HepG2 (cell line): Measurements from ENCODE around the gene ITGA2. TPM values are rescaled to one million over a fixed set of nuclear protein-coding genes. Genes with fewer than 3 reads are reported as not detected.

Source experiments
- ATAC-seq: fragments of 200-7000 bp; cut with Tn5 transposase; 3 replicates; pipeline ENCODE4 v1.9.1; 2020; ENCODE audit warnings: mild to moderate bottlenecking, moderate library complexity
- BruUV-seq: library from RNA; stranded (reverse); fragments of 400-500 nt; replicated peaks from 2 replicates; lab custom pipeline; 2021; lab: Mats Ljungman, UMichigan
- CTCF ChIA-PET: fragments of 300-600 bp; formaldehyde crosslinking; extraction: SDS; loops from one replicate; lab custom pipeline; 2021; ENCODE audit warnings: low total read pairs, inconsistent platforms, low intra/inter-chr PET ratio; lab: Yijun Ruan, JAX
- POLR2A ChIA-PET: fragments of 350-600 bp; sonication (Branson Sonifier 250); formaldehyde crosslinking; loops from one replicate; lab custom pipeline; 2020; ENCODE audit warnings: antibody characterized with exemption, inconsistent platforms; lab: Yijun Ruan, JAX
- DNase-seq: peaks from one replicate; pipeline ENCODE4 v3.0.0-alpha.2; 2015; ENCODE audit warnings: low spot score
- FAIRE-seq: peaks from 3 replicates; lab custom pipeline; 2011; peaks lifted over from hg19 to GRCh38; lab: Jason Lieb, UNC
- H2AFZ ChIP-seq: one replicate; pipeline ENCODE4 v1.6.1; 2011; ENCODE audit warnings: low read length, inconsistent platforms
- H3K27ac ChIP-seq: fragments of 300-600 bp; 3 replicates; pipeline ENCODE4 v1.8.0; 2011; ENCODE audit warnings: mixed run types, mild to moderate bottlenecking, mixed read lengths, low read length, inconsistent platforms; ENCODE audit not compliant: insufficient read depth; ENCODE audit errors: extremely low read length
- H3K27me3 ChIP-seq, 2 experiments: fragments of 200-600 bp in 1 of 2; 2 replicates in 1 of 2; 3 replicates in 1 of 2; pipeline versions ENCODE4 v1.6.0 to v1.8.0; 2011; ENCODE audit warnings: low read length in 2 of 2, mild to moderate bottlenecking in 2 of 2, moderate library complexity in 2 of 2, inconsistent platforms in 1 of 2; ENCODE audit not compliant: insufficient read depth in 2 of 2, control insufficient read depth in 1 of 2
- H3K36me3 ChIP-seq, 2 experiments: fragments of 200-600 bp in 1 of 2; replicated peaks in 1 of 2; 2 replicates in 1 of 2; 3 replicates in 1 of 2; pipeline versions ENCODE4 v1.5.1 to v1.8.0; 2011; ENCODE audit warnings: low read length in 2 of 2, inconsistent platforms in 1 of 2; ENCODE audit not compliant: insufficient read depth in 2 of 2, control insufficient read depth in 1 of 2
- H3K4me1 ChIP-seq: 2 replicates; pipeline ENCODE4 v1.5.1; 2012; ENCODE audit warnings: low read length, inconsistent platforms; ENCODE audit not compliant: insufficient read depth
- H3K4me2 ChIP-seq: 2 replicates; pipeline ENCODE4 v1.6.0; 2011; ENCODE audit warnings: low read depth, low read length, inconsistent platforms
- H3K4me3 ChIP-seq, 3 experiments: fragments of 200-600 bp in 1 of 3; sonication (generic), shearing (Covaris generic) in 1 of 3; replicated peaks in 1 of 3; 2 replicates each; pipeline ENCODE4 v1.5.1; 2011 to 2016; ENCODE audit warnings: low read length in 3 of 3, inconsistent platforms in 2 of 3, low read depth in 2 of 3, mild to moderate bottlenecking in 2 of 3, control low read depth in 1 of 3, mixed read lengths in 1 of 3; ENCODE audit not compliant: insufficient read depth in 1 of 3
- H3K79me2 ChIP-seq: one replicate; pipeline ENCODE4 v1.6.1; 2011; ENCODE audit warnings: low read length, inconsistent platforms; ENCODE audit not compliant: insufficient read depth
- H3K9ac ChIP-seq: 2 replicates; pipeline ENCODE4 v1.6.0; 2011; ENCODE audit warnings: mild to moderate bottlenecking, low read depth, low read length, inconsistent platforms; ENCODE audit not compliant: insufficient read depth
- H3K9me3 ChIP-seq: 2 replicates; pipeline ENCODE4 v1.5.1; 2012; ENCODE audit warnings: mild to moderate bottlenecking, low read length
- H4K20me1 ChIP-seq: 2 replicates; pipeline ENCODE4 v1.6.0; 2011; ENCODE audit warnings: inconsistent platforms, mild to moderate bottlenecking, low read length, moderate library complexity; ENCODE audit not compliant: insufficient read depth
- AKAP8 ChIP-seq: sonication (generic); formaldehyde crosslinking; IDR thresholded peaks from 2 replicates; pipeline ENCODE4 v1.5.1; 2020; ENCODE audit warnings: mild to moderate bottlenecking, missing genetic modification reagents
- CC2D1A ChIP-seq: sonication (generic); formaldehyde crosslinking; IDR thresholded peaks from 2 replicates; pipeline ENCODE4 v1.8.1; 2023; ENCODE audit warnings: mild to moderate bottlenecking, missing genetic modification reagents
- HES4 ChIP-seq: sonication (generic); formaldehyde crosslinking; IDR thresholded peaks from 2 replicates; pipeline ENCODE4 v1.9.0; 2021; ENCODE audit warnings: mild to moderate bottlenecking, missing genetic modification reagents, borderline replicate concordance
- HNRNPLL ChIP-seq: fragments of 200-400 bp; formaldehyde crosslinking; IDR thresholded peaks from 2 replicates; pipeline ENCODE4 v1.6.1; 2017; ENCODE audit warnings: mild to moderate bottlenecking, low read depth, low read length; ENCODE audit not compliant: poor library complexity, severe bottlenecking
- IRF9 ChIP-seq: sonication (generic); formaldehyde crosslinking; IDR thresholded peaks from 2 replicates; pipeline ENCODE4 v1.8.0; 2022; ENCODE audit warnings: missing genetic modification reagents, mild to moderate bottlenecking, borderline replicate concordance
- MAFK ChIP-seq, 2 experiments: IDR thresholded peaks in 1 of 2; conservative IDR thresholded peaks in 1 of 2; 2 replicates each; pipeline ENCODE4 v1.6.1; 2011; ENCODE audit warnings: improper control_type of control experiment in 2 of 2, low read length in 2 of 2
- PITX1 ChIP-seq: sonication (generic); formaldehyde crosslinking; IDR thresholded peaks from 2 replicates; pipeline ENCODE4 v1.5.1; 2020; ENCODE audit warnings: mild to moderate bottlenecking, missing genetic modification reagents
- TARDBP ChIP-seq: sonication (generic); formaldehyde crosslinking; IDR thresholded peaks from 2 replicates; pipeline ENCODE4 v1.8.0; 2022; ENCODE audit warnings: mild to moderate bottlenecking, missing genetic modification reagents
- TRIM24 ChIP-seq: sonication (generic); formaldehyde crosslinking; IDR thresholded peaks from 2 replicates; pipeline ENCODE4 v1.8.0; 2022; ENCODE audit warnings: mild to moderate bottlenecking, missing genetic modification reagents
- ZNF205 ChIP-seq: IDR thresholded peaks from 2 replicates; pipeline ENCODE4 v1.6.1; 2018; ENCODE audit warnings: missing biosample characterization, missing genetic modification reagents
- ZNF329 ChIP-seq: sonication (generic); formaldehyde crosslinking; IDR thresholded peaks from 2 replicates; pipeline ENCODE4 v1.9.0; 2021; ENCODE audit warnings: low read depth, mild to moderate bottlenecking, missing genetic modification reagents
- ZNF382 ChIP-seq: sonication (generic); formaldehyde crosslinking; IDR thresholded peaks from 2 replicates; pipeline ENCODE4 v1.5.0; 2020; ENCODE audit warnings: missing genetic modification reagents, mild to moderate bottlenecking, borderline replicate concordance
- ZNF670 ChIP-seq: sonication (generic); formaldehyde crosslinking; IDR thresholded peaks from 2 replicates; pipeline ENCODE4 v1.8.0; 2022; ENCODE audit warnings: mild to moderate bottlenecking, missing genetic modification reagents, borderline replicate concordance
- WGBS: methylation state at CpG from one replicate; pipeline ENCODE4 v1.1.6; 2017; ENCODE audit warnings: low lambda C conversion rate; 5-methylcytosine and 5-hydroxymethylcytosine counted together
- in situ Hi-C: cut with HindIII; loops from 2 replicates; pipeline ENCODE4 v1.10.0; 2017; ENCODE audit warnings: low pct_unique_long_range_greater_than_20kb; ENCODE audit not compliant: extremely low pct_ligation_motif_present
- intact Hi-C: fragments of 100-400 bp; cut with micrococcal nuclease; formaldehyde crosslinking; loops from one replicate; pipeline ENCODE4 v1.10.0; 2022; ENCODE audit not compliant: unreplicated experiment
- polyA plus RNA-seq, 8 experiments: library from polyadenylated mRNA; depleted of rRNA in 3 of 8; stranded (reverse) in 7 of 8; unstranded in 1 of 8; fragments of >200 nt; fragmentation: Illumina TruSeq in 4 of 8; extraction: Trizol in 4 of 8; gene quantifications; 2 replicates each; pipeline versions ENCODE4 v1.2.1 to v1.2.3, GENCODE V29; 2011 to 2016; ENCODE audit warnings: low read depth in 4 of 8, missing spikeins in 1 of 8, mixed read lengths in 1 of 8; ENCODE audit not compliant: insufficient read depth in 1 of 8
- total RNA-seq, 5 experiments: library from RNA; depleted of rRNA; stranded (reverse); fragments of >200 nt; fragmentation: Illumina TruSeq; extraction: Trizol; gene quantifications; 2 replicates each; pipeline ENCODE4 v1.2.3, GENCODE V29; 2016; ENCODE audit warnings: low read depth in 1 of 5

ITGA2 gene
- total and polyA plus RNA-seq, 2 of the 13 experiments (the other 11 are each of a cell fraction or from before 2014, with no cell fraction given), result 15.8 to 58.3 TPM

GRCh38 chr5:53041071-53041692 is 52.0 kb downstream of the ITGA2 start:
- H3K4me1 ChIP-seq, result peaks cover 16% of the 10 kb centered on the region
- H2AFZ ChIP-seq, result no peak overlapping the region
- POLR2A ChIA-PET, result no interaction called here
- no peaks in the 10 kb centered on the region; the same call in none of the 2 replicates for H4K20me1 ChIP-seq
- peaks cover 27% of the 10 kb centered on the region for H3K79me2 ChIP-seq
- no TSS peak for BruUV-seq
- no peak overlapping the region for H3K4me2 ChIP-seq
- 0 out of 2 replicates have a peak, but pooled peaks have one; percentile 57 for TF ChIP-seq ZNF205 (CRISPR knock-in tag)
- no peak for TF ChIP-seq IRF9 (CRISPR knock-in tag)
- 73% methylated on average over 4 of the region's 4 CpGs for WGBS
- H3K4me3 ChIP-seq, result no peak overlapping the region
- no peaks in the 10 kb centered on the region for H3K9me3 ChIP-seq
- CTCF ChIA-PET, result no interaction called here
- H3K27ac ChIP-seq, result no peak overlapping the region
- in situ Hi-C loops, result no loop called here
- ATAC-seq, result no peak
- DNase-seq, result no peak
- no peaks in the 10 kb centered on the region for H3K27me3 ChIP-seq
- peaks cover 7 to 49% of the 10 kb centered on the region in 2 experiments for H3K36me3 ChIP-seq
- H3K9ac ChIP-seq, result no peak overlapping the region
- intact Hi-C loops, result no loop called here
- FAIRE-seq, result no peak

- Histone ChIP-seq H3K4me3 (no peak overlapping the region), H3K9ac (no peak overlapping the region), H3K79me2 (peaks cover 24% of the 10 kb centered on the region), H3K4me1 (peaks cover 11% of the 10 kb centered on the region), H4K20me1 (no peaks in the 10 kb centered on the region; the same call in none of the 2 replicates), H3K27me3 (no peaks in the 10 kb centered on the region), H3K36me3 (peaks cover 6 to 47% of the 10 kb centered on the region in 2 experiments), H3K9me3 (no peaks in the 10 kb centered on the region), H3K4me2 (no peak overlapping the region), H3K27ac (no peak overlapping the region), H2AFZ (no peak overlapping the region)
- DNase-seq, result no peak
- 95% methylated on average over 1 of the region's 1 CpG for WGBS
- intact Hi-C loops (no loop called here), in situ Hi-C loops (no loop called here)
- BruUV-seq, result no TSS peak
- no peak for FAIRE-seq
- CTCF ChIA-PET, result no interaction called here
- no peak for TF ChIP-seq TARDBP (CRISPR knock-in tag)
- no peak for TF ChIP-seq HNRNPLL
- no peak for TF ChIP-seq ZNF329 (CRISPR knock-in tag)
- no peak for TF ChIP-seq ZNF670 (CRISPR knock-in tag)
- TF ChIP-seq PITX1 (CRISPR knock-in tag), result no peak
- TF ChIP-seq TRIM24 (CRISPR knock-in tag), result no peak
- no peak for TF ChIP-seq AKAP8 (CRISPR knock-in tag)
- TF ChIP-seq HES4 (CRISPR knock-in tag), result no peak
- TF ChIP-seq MAFK (conservative IDR thresholded peaks at IDR 0.05 in 1 of 2, IDR thresholded peaks at IDR 0.05 in 1 of 2; ENCODE audit: low read length in 2 of 2), result no peak
- TF ChIP-seq ZNF382 (CRISPR knock-in tag), result no peak
- no peak for TF ChIP-seq CC2D1A (CRISPR knock-in tag)
- ATAC-seq, result no peak
- POLR2A ChIA-PET, result no interaction called here
These were observed 52.6 kb downstream of the ITGA2 start for GRCh38 chr5:53041740-53042139.
